Osteoblast (primary cell): ENCODE results near the gene FBRSL1. TPM values are rescaled to one million over a fixed set of nuclear protein-coding genes. Genes with fewer than 3 reads are reported as not detected.

Experiments used
- DNase-seq: peaks from one replicate; pipeline ENCODE4 v3.0.0; 2011; ENCODE audit warnings: low spot score, mixed read lengths; ENCODE audit not compliant: insufficient read length; ENCODE audit errors: missing footprints
- H2AFZ ChIP-seq: 2 replicates; pipeline ENCODE4 v1.6.0; 2011; ENCODE audit warnings: mild to moderate bottlenecking, low read length
- H3K27ac ChIP-seq: 2 replicates; pipeline ENCODE4 v1.5.1; 2011; ENCODE audit warnings: mild to moderate bottlenecking, low read depth, low read length, moderate library complexity
- H3K27me3 ChIP-seq: 2 replicates; pipeline ENCODE4 v1.6.0; 2012; ENCODE audit warnings: mild to moderate bottlenecking, control low read depth, inconsistent platforms, low read length, moderate library complexity; ENCODE audit not compliant: insufficient read depth
- H3K36me3 ChIP-seq: 2 replicates; pipeline ENCODE4 v1.5.1; 2011; ENCODE audit warnings: mild to moderate bottlenecking, low read length, control low read depth, moderate library complexity; ENCODE audit not compliant: insufficient read depth
- H3K4me1 ChIP-seq: 2 replicates; pipeline ENCODE4 v1.5.1; 2011; ENCODE audit warnings: mild to moderate bottlenecking, low read length, control low read depth, moderate library complexity; ENCODE audit not compliant: insufficient read depth
- H3K4me2 ChIP-seq: 2 replicates; pipeline ENCODE4 v1.6.0; 2011; ENCODE audit warnings: mild to moderate bottlenecking, low read length; ENCODE audit not compliant: insufficient read depth
- H3K4me3 ChIP-seq: fragments of 200-600 bp; sonication (generic); 3 replicates; pipeline ENCODE4 v1.5.1; 2012; ENCODE audit warnings: mild to moderate bottlenecking, low read length, inconsistent platforms; ENCODE audit not compliant: insufficient read depth
- H3K79me2 ChIP-seq: 2 replicates; pipeline ENCODE4 v1.6.0; 2012; ENCODE audit warnings: mild to moderate bottlenecking, low read length, control low read depth, inconsistent platforms; ENCODE audit not compliant: insufficient read depth
- H3K9me3 ChIP-seq: 2 replicates; pipeline ENCODE4 v1.5.1; 2011; ENCODE audit warnings: low read depth, low read length, control low read depth
- H4K20me1 ChIP-seq: 2 replicates; pipeline ENCODE4 v1.6.0; 2012; ENCODE audit warnings: mild to moderate bottlenecking, low read length, control low read depth; ENCODE audit not compliant: insufficient read depth
- total RNA-seq: library from RNA; depleted of rRNA; stranded (reverse); fragments of >200 nt; gene quantifications from 2 replicates; pipeline ENCODE4 v1.2.3, GENCODE V29; 2012
- TF ChIP-seq, protein P1 (sequence below): IDR thresholded peaks from 2 replicates; pipeline ENCODE4 v1.5.1; 2011; ENCODE audit warnings: mild to moderate bottlenecking, low read depth, low read length, moderate library complexity; ENCODE audit errors: extremely low read depth

The FBRSL1 gene
- total RNA-seq, 1 donor: 12.3 TPM

DNA sequence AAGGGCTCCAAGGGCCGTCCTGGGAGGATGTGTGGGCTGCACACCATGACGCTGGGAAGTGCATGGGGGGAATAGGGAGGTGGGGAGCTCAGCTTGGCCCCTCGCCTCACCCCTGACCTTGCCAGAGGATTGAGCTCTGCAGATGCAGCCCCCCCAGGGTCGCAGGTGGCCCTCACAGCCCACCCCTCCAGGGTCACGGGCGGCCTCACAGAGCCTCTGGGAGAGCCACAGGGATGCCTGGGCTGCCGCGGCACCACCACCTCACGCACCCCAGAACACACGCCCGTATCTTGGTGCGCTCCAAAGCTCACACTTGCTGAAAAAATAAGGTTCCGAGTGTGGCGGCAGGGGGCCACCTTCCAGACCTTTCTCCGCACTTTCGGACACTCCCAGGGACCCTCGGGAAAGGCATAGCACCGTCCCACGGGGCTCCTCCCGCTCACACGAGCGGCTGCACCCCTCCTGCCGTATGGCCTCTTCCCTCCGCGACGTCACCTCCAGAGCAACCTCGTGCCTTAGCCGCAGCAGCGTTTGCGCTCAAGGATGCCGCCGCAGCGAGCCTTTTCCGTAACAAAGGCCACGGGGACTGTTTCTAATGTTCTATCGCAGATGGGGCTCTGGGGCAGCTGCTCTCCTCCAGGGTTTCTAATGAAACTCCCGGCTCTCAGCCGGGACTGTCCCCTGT lies 9.9 kb upstream of the FBRSL1 start:
- DNase-seq: no peak
- Histone ChIP-seq H3K4me2 (no peak overlapping the region), H4K20me1 (no peaks in the 10 kb centered on the region), H3K27me3 (peaks cover 3% of the 10 kb centered on the region), H2AFZ (no peak overlapping the region), H3K27ac (no peak overlapping the region), H3K4me1 (no peaks in the 10 kb centered on the region), H3K36me3 (no peaks in the 10 kb centered on the region), H3K9me3 (no peaks in the 10 kb centered on the region), H3K4me3 (no peak overlapping the region), H3K79me2 (no peaks in the 10 kb centered on the region)
- TF ChIP-seq, protein P1, sequence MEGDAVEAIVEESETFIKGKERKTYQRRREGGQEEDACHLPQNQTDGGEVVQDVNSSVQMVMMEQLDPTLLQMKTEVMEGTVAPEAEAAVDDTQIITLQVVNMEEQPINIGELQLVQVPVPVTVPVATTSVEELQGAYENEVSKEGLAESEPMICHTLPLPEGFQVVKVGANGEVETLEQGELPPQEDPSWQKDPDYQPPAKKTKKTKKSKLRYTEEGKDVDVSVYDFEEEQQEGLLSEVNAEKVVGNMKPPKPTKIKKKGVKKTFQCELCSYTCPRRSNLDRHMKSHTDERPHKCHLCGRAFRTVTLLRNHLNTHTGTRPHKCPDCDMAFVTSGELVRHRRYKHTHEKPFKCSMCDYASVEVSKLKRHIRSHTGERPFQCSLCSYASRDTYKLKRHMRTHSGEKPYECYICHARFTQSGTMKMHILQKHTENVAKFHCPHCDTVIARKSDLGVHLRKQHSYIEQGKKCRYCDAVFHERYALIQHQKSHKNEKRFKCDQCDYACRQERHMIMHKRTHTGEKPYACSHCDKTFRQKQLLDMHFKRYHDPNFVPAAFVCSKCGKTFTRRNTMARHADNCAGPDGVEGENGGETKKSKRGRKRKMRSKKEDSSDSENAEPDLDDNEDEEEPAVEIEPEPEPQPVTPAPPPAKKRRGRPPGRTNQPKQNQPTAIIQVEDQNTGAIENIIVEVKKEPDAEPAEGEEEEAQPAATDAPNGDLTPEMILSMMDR: no peak

DNA sequence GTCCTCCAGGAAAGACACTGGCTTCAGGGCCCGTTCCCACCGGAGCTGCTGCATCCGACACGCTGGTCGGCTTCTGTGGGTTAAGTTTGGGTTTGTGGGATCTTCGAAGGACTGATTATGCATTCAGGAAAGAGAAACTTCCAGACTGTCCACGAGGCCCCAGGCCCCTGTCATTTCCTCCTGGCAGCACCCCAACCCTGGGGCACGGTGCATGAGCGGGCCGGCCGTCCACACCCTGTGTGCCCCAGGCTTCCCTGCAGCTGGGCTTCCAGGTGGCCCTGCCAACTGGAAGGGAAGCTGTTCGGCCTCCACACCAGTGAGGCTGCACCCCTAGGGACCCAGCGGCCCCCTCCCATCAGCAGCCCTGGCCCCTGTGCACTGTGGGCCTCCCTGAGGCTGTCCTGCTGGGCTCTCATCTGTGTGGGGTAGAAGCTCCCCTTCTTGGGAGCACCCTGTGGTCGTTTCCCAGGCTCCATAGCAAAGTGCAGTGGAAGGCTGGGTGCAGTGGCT lies 9.3 kb upstream of the FBRSL1 start:
- DNase-seq: no peak
- no peaks in the 10 kb centered on the region for H3K79me2 ChIP-seq
- no peak overlapping the region for H3K27ac ChIP-seq
- H3K4me2 ChIP-seq: no peak overlapping the region
- no peaks in the 10 kb centered on the region for H3K36me3 ChIP-seq
- H3K9me3 ChIP-seq: no peaks in the 10 kb centered on the region
- no peaks in the 10 kb centered on the region for H3K4me1 ChIP-seq
- H3K4me3 ChIP-seq: no peak overlapping the region
- no peak overlapping the region for H2AFZ ChIP-seq
- peaks cover 3% of the 10 kb centered on the region for H3K27me3 ChIP-seq
- TF ChIP-seq, protein P1: no peak
- no peaks in the 10 kb centered on the region for H4K20me1 ChIP-seq

DNA sequence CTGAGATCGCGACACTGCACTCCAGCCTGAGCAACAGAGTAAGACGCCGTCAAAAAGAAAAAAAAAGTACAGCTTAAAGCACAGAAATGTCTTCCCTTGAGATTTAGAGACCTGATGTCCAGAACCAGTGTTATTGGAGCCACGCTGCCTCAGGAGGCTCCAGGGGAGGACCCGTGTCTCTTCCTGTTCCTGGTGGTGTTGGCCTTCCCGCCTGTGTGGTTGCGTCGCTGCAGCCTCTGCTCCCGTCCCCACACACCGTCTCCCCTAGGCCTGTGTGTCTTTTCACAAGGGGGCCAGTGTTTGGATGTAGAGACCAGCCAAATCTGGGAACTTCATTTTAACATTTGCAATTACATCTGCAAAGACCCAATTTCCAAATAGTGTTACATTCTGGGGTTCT lies 8.6 kb upstream of the FBRSL1 start:
- H3K4me3 ChIP-seq: no peak overlapping the region
- H3K9me3 ChIP-seq: no peaks in the 10 kb centered on the region
- no peaks in the 10 kb centered on the region for H3K4me1 ChIP-seq
- H4K20me1 ChIP-seq: no peaks in the 10 kb centered on the region
- H3K27me3 ChIP-seq: peaks cover 3% of the 10 kb centered on the region
- H3K36me3 ChIP-seq: no peaks in the 10 kb centered on the region
- TF ChIP-seq, protein P1: no peak
- H2AFZ ChIP-seq: no peak overlapping the region
- no peak overlapping the region for H3K27ac ChIP-seq
- no peak for DNase-seq
- H3K79me2 ChIP-seq: no peaks in the 10 kb centered on the region
- no peak overlapping the region for H3K4me2 ChIP-seq

DNA sequence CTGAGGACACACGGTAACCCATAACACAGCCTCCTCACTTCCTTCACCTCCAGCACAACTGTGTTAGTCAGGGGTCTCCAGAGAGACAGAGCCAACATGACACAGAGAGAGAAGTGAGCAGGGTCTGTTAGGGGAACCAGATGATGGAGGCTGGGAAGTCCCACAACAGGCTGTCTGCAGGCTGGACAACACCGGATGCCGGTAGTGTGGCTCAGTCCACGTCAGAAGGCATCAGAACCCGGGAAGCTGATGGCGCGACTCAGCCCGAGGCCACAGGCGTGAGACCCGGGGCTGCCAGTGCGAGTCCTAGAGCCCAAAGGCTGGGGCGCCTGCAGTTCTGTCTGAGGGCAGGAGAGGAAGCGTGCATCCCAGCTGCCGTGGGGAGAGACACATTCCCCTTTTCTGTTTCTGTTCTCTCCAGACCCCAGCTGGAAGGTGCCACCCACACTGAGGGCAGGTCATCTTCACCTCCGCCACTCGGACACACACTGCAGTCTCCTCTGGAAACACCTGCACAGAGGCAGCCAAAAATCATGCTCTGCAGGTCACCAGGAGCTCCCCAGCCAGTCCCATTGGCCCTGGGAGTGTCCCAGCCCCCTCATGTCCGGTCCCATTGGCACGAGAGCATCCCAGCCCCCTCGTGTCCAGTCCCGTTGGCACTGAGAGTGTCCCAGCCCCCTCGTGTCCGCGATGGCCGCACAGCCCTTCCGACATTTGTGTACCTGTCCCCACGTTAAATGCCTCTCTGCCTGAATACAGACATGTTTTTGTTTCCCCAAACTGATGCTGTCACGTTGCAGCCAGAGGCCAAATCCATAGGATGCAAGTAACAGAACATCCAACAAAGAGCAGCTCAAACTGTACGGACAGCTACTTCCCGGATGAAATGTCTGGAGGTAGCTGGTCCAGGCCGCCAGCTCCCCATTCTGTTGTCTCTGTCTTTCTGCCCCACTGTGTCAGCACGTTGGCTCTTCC lies 7.9 kb upstream of the FBRSL1 start:
- H3K4me1 ChIP-seq: no peaks in the 10 kb centered on the region
- no peaks in the 10 kb centered on the region for H3K79me2 ChIP-seq
- no peak overlapping the region for H3K4me2 ChIP-seq
- no peaks in the 10 kb centered on the region for H3K36me3 ChIP-seq
- H3K9me3 ChIP-seq: no peaks in the 10 kb centered on the region
- TF ChIP-seq, protein P1: no peak
- H4K20me1 ChIP-seq: no peaks in the 10 kb centered on the region
- no peak overlapping the region for H3K4me3 ChIP-seq
- no peak for DNase-seq
- no peak overlapping the region for H3K27ac ChIP-seq
- no peak overlapping the region for H2AFZ ChIP-seq
- H3K27me3 ChIP-seq: peaks cover 3% of the 10 kb centered on the region
